Panc1 (cell line): ENCODE measurements around the gene SEC14L2.

ENCODE experiments used
- CTCF ChIP-seq: fragments of 450-650 bp; IDR thresholded peaks from 2 replicates; pipeline ENCODE4 v1.5.1; 2017; ENCODE audit warnings: mild to moderate bottlenecking
- POLR2AphosphoS5 ChIP-seq: IDR thresholded peaks from 2 replicates; pipeline ENCODE4 v1.6.1; 2012; ENCODE audit warnings: mild to moderate bottlenecking, low read depth, low read length, moderate library complexity
- TF ChIP-seq, protein P1 (sequence below), 2 experiments: IDR thresholded peaks; 2 replicates each; pipeline ENCODE4 v1.6.1; 2011 to 2012; ENCODE audit warnings: low read depth in 2 of 2, control low read depth in 1 of 2, low read length in 1 of 2, mild to moderate bottlenecking in 1 of 2, moderate library complexity in 1 of 2; ENCODE audit not compliant: insufficient read depth in 1 of 2

GRCh38 chr22:30357236-30357570 lies 39.6 kb upstream of the SEC14L2 start:
- TF ChIP-seq CTCF (no peak), POLR2AphosphoS5 (no peak)
- TF ChIP-seq, protein P1, sequence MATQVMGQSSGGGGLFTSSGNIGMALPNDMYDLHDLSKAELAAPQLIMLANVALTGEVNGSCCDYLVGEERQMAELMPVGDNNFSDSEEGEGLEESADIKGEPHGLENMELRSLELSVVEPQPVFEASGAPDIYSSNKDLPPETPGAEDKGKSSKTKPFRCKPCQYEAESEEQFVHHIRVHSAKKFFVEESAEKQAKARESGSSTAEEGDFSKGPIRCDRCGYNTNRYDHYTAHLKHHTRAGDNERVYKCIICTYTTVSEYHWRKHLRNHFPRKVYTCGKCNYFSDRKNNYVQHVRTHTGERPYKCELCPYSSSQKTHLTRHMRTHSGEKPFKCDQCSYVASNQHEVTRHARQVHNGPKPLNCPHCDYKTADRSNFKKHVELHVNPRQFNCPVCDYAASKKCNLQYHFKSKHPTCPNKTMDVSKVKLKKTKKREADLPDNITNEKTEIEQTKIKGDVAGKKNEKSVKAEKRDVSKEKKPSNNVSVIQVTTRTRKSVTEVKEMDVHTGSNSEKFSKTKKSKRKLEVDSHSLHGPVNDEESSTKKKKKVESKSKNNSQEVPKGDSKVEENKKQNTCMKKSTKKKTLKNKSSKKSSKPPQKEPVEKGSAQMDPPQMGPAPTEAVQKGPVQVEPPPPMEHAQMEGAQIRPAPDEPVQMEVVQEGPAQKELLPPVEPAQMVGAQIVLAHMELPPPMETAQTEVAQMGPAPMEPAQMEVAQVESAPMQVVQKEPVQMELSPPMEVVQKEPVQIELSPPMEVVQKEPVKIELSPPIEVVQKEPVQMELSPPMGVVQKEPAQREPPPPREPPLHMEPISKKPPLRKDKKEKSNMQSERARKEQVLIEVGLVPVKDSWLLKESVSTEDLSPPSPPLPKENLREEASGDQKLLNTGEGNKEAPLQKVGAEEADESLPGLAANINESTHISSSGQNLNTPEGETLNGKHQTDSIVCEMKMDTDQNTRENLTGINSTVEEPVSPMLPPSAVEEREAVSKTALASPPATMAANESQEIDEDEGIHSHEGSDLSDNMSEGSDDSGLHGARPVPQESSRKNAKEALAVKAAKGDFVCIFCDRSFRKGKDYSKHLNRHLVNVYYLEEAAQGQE (IDR thresholded peaks at IDR 0.05; ENCODE audit: insufficient read depth in 1 of 2, low read depth in 2 of 2, low read length in 1 of 2), result no peak
